8988T (cell line): ENCODE results near the gene PIK3CA.
"Not testable (repeated sequence)": the region's sequence is repeated elsewhere in the genome, so short reads cannot be mapped to it uniquely, and the experiment has no call there.

Experiments used
- DNase-seq: peaks from one replicate; pipeline ENCODE4 v3.0.0; 2011

Gene PIK3CA

DNA sequence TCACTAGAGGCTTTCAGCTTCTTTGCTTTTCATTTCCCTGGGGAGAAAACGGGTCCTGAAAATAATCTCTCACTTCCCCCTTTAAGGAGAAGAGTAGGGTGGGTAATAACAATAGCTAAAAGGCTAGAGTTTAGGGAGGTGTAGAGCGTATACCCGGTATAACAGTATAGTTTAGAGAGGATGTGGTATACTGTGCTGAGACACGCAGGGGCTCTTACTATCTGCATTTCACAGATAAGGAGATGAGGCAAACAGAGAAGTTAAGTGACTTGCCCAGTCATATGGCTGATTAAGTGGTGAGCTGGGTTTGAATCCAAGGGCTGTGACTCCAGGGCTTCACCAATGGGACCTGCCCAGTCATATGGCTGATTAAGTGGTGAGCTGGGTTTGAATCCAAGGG is 117.7 kb downstream of the PIK3CA start:
- no peak for DNase-seq

DNA sequence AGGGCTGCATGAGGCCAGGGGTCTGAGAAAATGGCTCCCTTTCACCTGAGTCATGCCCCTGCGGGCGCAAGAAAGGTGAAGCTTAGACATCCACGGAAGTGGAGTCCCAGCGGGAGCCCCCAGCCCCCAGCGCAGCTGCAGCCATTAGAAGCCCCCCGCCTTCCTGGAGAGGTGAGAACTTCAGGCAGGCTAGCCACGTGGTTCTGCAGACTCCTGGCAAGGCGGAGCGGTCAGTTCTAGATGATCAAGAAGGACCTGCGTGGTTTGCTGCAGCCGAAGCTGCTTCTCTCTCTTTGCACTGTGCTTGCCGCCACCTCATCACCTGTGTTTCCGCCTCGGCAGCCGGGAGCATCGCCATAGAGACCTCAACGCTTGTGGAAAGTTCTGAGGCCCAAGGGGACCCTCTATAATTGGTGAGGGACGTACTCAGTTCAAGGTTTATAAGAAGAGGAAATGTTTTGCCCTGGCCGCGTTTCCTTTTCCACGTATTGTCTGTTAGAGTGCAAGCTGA is 118.6 kb downstream of the PIK3CA start:
- DNase-seq, result no peak

DNA sequence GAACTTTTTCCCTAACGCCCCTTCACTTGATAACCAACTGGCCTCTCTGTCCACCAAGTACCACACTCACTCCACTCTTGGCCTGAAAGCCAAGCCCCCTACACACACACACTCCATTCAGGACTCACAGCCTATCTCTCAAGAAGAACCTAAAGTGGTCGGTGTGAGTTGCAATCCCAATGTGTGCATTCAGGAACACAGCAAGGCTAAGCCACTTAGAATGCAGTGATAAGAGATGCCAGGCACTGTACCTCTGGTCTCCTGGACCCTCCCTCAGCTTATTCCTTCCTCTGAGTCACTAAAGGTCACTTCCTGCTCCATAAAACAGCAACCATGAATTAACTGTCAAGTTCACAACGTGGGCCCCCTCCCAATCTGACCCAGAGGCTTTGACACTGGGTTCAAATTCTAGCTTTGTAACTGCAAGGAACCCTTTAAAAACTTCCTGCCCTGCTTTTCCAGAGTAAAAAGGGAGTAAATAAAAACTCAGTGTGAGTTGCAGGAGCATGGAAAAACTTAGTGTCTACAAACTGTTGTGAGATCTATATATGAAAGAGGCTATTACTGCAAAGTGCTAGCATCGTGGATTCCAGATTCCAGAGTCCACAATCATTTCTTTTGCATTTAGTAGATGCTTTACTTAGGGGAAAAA is 120.4 kb downstream of the PIK3CA start:
- DNase-seq, result no peak

DNA sequence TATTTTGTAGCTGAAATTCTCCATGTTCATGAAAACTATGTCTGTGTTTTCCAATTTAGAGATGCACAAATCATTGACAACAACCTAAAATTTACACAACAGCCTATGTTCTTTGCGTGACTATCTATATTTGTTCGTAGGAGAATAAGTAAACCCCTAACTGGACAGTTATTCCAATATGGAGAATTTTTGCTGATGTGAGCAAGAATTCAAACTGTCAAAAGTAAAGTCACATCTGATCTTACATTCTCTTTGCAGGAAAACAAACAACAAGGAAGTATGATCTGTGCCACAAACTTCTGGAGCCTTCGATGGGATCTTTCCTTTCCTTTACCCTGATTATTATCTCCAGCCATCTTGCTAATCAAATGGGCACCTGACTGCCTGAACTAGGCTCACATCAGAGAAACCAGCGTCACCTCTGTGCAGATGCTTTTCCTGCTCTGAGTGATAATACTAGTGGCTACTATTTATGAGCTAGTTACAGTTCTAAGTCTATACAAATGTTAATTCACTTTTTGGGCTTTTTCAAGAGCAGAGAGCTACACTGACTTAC is 121.1 kb downstream of the PIK3CA start:
- DNase-seq, result no peak

DNA sequence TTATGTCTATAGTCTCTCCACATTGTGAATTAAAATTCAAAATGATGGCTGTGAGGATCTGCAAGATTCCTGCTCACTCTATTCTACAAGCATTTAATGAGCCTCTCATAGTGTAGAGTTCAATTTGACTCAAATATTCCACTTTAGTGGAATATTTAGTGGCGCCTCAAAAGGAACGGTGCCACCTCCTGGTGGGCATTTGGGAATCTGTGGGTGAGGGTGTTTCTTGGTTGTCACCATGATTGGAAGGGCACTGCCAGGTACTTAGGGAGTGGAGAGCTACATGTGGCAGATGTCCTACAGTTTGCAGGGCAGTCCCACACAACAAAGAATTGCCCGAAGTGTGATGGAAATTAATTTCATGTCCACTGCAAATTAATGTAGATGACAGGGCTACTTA is 124.2 kb downstream of the PIK3CA start:
- DNase-seq, result no peak

DNA sequence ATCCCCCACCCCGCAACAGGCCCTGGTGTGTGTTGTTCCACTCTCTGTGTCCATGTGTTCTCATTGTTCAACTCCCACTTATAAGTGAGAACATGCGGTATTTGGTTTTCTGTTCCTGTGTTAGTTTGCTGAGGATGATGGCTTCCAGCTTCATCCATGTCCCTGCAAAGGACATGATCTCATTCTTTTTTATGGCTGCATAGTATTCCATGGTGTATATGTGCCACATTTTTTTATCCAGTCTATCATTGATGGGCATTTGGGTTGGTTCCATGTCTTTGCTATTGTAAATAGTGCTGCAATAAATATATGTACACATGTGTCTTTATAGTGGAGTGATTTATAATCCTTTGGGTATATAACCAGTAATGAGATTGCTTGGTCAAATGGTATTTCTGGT is 126.3 kb downstream of the PIK3CA start:
- DNase-seq, result not testable (repeated sequence)

DNA sequence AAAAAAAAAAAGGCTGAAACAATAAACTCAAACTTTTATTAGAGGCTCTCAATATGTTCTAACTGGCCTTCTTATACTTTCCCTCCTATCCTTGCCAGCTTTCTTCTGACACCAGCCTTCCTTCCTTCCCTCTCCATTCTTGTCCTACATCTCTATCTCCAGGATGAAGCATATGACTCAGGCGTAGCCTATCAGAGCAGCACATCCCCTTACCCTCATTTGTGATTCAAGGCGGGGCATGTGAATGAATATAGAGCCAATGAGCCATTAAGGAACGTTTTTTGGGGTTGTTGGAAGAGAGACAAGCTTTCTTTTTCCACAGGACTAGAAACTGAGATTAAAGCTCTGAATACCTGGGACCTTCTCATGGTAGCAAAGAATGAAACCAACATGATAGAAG is 127.8 kb downstream of the PIK3CA start:
- DNase-seq, result no peak

DNA sequence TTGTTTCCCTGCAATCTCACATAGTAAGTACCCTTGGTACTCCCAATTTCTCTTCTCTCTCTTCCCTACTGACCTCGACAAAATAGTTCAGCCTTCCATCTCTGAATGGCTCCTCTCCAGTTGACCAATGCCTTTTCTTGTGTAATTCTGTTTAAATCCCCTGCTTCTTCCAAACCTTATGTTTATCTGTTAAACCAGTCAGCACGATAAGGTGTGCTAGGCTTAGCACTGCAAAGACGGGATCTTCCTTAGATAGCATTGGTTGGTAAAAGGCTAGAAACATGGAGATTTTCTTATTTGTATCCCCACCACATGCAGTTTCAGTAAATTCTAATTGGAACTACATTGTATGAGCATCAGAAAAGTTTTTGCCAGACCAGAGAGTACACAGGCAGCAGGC is 128.6 kb downstream of the PIK3CA start:
- DNase-seq, result no peak

DNA sequence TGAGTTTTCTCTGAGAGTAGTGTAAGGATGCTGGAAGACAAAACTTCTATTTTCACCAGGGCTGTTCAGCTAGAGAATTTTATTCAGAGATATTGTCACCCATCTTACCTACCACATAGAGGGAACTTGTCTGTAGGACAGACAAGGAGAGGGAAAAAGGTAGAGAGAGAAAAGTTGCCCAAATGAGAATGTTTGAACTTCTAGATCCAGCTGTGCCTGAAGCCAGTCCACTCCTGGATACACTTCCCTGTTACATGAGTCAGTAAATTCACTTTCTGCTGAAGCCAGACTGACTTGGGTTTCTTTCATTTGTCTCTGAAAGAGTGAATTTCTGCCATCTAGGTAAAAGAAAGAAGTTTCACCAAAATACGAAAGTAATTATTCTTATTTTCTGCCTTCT is 130.0 kb downstream of the PIK3CA start:
- no peak for DNase-seq

DNA sequence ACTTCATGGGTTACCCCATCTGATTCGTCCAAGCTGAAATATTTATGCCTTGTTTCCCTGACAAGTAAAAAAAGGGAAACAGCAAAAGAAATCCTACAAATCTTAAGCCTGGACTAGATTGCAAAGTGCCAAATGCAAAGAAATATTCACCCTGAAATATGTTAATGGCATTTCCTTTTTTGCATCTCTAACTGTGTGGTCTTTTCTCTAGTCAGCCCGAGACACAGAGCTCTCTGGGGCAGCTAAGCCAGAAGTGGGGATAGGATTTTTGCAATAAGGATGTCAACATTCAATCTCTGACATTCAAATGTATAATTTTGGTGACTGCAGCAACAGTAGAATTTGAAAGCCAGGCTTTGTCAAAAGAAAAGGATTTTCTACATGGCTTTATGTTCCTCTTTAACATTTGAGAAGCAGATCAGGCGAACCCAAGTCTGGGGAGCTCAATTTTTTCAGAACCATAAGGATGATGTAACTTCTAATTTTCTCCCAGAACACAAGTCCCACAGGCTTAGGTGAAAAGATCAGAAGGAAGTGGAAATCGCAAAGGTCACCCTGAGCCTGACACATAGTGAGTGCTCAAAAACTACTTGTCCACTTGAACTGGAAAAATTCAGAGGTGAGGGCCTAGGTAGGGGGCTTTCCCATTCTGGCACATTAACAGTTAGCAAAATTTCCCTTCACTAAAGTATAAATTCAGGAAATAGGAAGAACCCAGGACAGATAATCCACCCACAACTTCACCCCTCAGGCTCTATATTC is 131.0 kb downstream of the PIK3CA start:
- DNase-seq, result no peak

DNA sequence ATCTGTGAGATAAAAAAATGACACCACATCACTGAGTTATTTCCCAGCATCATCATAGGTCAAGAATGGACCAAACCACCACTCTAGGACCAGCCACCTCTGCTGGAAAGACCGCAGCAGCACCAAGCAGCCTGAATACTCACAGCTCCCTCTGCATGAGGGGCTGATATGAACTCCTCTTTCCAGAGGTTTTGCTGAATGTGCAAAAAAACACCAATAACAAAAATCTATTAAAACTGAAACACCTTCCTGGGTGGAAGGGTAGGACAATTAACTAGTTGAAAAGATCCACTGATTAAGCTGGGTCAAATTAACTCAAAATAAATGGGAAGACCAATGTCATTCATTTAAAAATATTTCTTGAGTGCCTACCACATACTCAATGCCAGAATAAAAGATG is 131.7 kb downstream of the PIK3CA start:
- no peak for DNase-seq

DNA sequence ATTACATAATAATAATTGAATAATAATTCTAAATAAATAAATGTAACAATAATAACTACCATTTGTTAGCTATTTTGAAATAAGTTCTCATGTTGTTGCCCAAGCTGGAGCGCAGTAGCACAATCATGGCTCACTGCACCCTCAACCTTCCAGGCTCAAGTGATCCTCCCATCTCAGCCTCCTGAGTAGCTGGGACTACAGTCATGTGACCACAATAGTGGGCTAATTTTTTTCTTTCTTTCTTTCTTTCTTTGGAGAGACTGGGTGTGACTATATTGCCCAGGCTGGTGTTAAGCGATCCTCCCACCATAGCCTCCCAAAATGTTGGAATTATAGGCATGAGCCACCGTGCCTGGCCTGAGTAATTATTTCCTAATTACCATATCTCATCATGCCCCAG is 133.7 kb downstream of the PIK3CA start:
- no peak for DNase-seq

DNA sequence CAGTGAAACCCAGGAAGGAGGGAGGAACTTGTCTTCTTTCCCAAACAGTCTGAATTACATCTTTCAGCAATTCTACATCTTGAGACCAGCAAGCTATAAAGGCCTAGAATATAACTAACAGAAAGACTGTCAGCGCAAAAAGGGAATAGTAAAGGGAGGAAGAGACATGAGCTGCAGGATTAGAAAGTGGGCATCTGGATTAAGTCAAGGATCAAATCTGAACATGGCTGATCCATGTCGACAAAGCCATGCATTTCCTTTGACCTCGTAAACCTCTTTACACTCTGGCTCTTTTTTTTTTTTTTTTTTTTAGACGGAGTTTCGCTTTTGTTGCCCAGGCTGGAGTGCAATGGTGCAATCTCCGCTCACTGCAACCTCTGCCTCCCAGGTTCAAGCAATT is 138.2 kb downstream of the PIK3CA start:
- no peak for DNase-seq

DNA sequence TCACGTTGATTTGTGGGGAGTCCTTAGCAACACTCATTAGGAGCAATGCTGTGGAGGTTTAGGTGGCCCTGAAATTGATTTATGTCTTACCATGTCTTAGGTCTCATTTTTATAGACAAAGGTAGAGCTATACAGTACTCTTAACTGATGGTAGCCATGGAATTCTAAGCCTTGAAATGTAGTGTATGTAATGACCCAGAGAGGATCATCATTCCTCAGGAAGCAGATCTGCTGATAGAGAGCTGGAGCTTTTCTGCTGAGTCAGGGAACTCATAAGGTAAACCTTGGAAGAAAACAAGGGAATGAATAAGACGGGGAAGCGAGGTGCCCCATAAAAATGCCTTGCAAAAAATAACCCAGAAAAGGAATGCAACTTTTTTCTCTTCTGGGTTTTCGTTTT is 140.7 kb downstream of the PIK3CA start:
- no peak for DNase-seq

DNA sequence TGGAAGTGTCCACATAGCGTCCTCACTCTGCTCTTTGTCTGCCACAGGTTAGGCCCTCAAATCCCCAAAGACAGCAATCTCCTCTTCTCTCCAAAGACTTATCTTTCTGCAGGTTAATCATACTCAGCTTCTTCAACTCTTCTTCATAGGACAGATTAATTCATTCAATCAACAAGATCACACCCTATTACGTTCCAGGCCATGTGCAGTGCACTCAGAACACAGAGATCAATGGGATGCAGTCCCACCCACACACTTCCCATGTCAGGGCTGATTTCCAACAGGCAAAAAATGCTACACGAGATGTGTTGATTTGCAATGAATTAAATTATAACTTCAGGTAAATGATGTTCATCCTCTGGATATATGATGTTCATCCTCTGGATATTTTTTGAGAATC is 141.1 kb downstream of the PIK3CA start:
- DNase-seq, result no peak
